ENCODE measurements around the gene HHAT.

HHAT gene

GRCh38 chr1:210447456-210448057 is 118.9 kb downstream of the HHAT start:
- no peak for ATAC-seq (ENCODE audit: insufficient read depth, low read depth)
- no peak for TF ChIP-seq EZH2 (IDR thresholded peaks at IDR 0.05; ENCODE audit: borderline replicate concordance, low read depth, low read length, severe bottlenecking)
- TF ChIP-seq CTCF (IDR thresholded peaks at IDR 0.05; ENCODE audit: borderline replicate concordance, extremely low read depth, low read length, poor library complexity, severe bottlenecking), result no peak

GRCh38 chr1:210448297-210448892 is 119.7 kb downstream of the HHAT start:
- no peaks in the 10 kb centered on the region for H3K79me2 ChIP-seq (ENCODE audit: insufficient read depth, low read length)
- H4K20me1 ChIP-seq (ENCODE audit: insufficient read depth, low read length), result no peaks in the 10 kb centered on the region
- H3K4me2 ChIP-seq (ENCODE audit: insufficient read depth, low read length), result no peak overlapping the region
- no peaks in the 10 kb centered on the region for H3K36me3 ChIP-seq (ENCODE audit: insufficient read depth, low read length)
- DNase-seq (peak; percentile 39), ATAC-seq (ENCODE audit: insufficient read depth, low read depth) (0 out of 3 replicates have a peak, but pooled peaks have one; percentile 19)
- no peak overlapping the region for H3K9ac ChIP-seq (ENCODE audit: low read depth, low read length)
- H2AFZ ChIP-seq (ENCODE audit: low read depth, low read length), result no peak overlapping the region
- TF ChIP-seq EZH2 (IDR thresholded peaks at IDR 0.05; ENCODE audit: borderline replicate concordance, low read depth, low read length, severe bottlenecking) (no peak), CTCF (IDR thresholded peaks at IDR 0.05; ENCODE audit: borderline replicate concordance, extremely low read depth, low read length, poor library complexity, severe bottlenecking) (peak; percentile 77)
- H3K9me3 ChIP-seq (ENCODE audit: insufficient read depth, low read length, severe bottlenecking), result no peaks in the 10 kb centered on the region
- peaks cover 23% of the 10 kb centered on the region for H3K4me1 ChIP-seq (ENCODE audit: insufficient read depth, low read length)
- H3K27me3 ChIP-seq (ENCODE audit: insufficient read depth, low read length, poor library complexity), result no peaks in the 10 kb centered on the region
- H3K27ac ChIP-seq (ENCODE audit: low read length), result no peak overlapping the region
- no peak overlapping the region for H3K4me3 ChIP-seq (ENCODE audit: low read depth in 1 of 2, low read length in 2 of 2)

More at GRCh38 chr1:210447456-210448057, 118.9 kb downstream of the HHAT start:
- Histone ChIP-seq H3K79me2 (ENCODE audit: insufficient read depth, low read length) (no peaks in the 10 kb centered on the region), H3K27me3 (ENCODE audit: insufficient read depth, low read length, poor library complexity) (no peaks in the 10 kb centered on the region), H3K9ac (ENCODE audit: low read depth, low read length) (no peak overlapping the region), H3K4me1 (ENCODE audit: insufficient read depth, low read length) (peaks cover 23% of the 10 kb centered on the region), H3K9me3 (ENCODE audit: insufficient read depth, low read length, severe bottlenecking) (no peaks in the 10 kb centered on the region), H2AFZ (ENCODE audit: low read depth, low read length) (no peak overlapping the region), H3K4me2 (ENCODE audit: insufficient read depth, low read length) (no peak overlapping the region), H3K36me3 (ENCODE audit: insufficient read depth, low read length) (no peaks in the 10 kb centered on the region), H4K20me1 (ENCODE audit: insufficient read depth, low read length) (no peaks in the 10 kb centered on the region), H3K4me3 (ENCODE audit: low read depth in 1 of 2, low read length in 2 of 2) (no peak overlapping the region), H3K27ac (ENCODE audit: low read length) (no peak overlapping the region)
- DNase-seq, result no peak

DNA sequence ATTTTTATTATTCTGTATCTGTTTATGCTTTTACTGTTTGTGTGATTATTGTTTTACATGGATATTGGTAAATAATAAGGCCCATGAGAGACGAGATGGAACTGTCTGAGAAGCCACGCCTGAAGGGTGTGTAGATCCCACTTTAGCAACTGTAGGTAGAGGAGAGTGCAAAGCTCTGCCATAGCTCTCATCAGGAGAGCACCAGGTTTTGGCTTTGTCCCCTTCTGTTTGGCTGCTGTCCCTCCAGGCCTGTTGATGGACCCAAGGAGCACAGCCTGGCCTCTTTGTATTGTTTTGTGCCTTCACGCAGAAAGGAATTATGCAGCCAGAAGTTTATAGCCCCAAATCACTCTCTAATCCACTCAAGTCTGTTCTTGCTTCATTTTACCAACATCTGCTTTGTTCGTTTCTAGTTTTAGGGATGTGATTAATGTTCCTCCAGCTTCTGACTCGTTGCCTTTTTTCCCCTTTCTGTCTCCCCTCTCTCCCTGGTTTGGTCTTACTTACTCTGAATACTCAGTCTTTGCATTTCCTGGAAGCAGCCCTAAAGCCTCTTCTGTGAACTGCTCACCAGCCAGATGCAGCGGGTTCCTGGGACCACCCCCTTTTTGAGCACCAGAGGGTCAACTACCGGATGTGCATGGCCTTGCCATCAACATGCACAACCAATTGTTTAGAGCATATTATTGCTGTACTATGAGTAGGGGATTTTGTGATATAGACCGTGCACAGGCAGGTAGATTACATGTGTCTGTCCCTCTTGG is 127.3 kb downstream of the HHAT start:
- Histone ChIP-seq H3K36me3 (ENCODE audit: insufficient read depth, low read length) (no peaks in the 10 kb centered on the region), H3K4me1 (ENCODE audit: insufficient read depth, low read length) (peaks cover 26% of the 10 kb centered on the region), H2AFZ (ENCODE audit: low read depth, low read length) (peak overlapping the region; percentile 61), H3K27ac (ENCODE audit: low read length) (peak overlapping the region; percentile 83), H3K9me3 (ENCODE audit: insufficient read depth, low read length, severe bottlenecking) (no peaks in the 10 kb centered on the region), H3K9ac (ENCODE audit: low read depth, low read length) (peak overlapping the region; percentile 37), H4K20me1 (ENCODE audit: insufficient read depth, low read length) (no peaks in the 10 kb centered on the region), H3K79me2 (ENCODE audit: insufficient read depth, low read length) (no peaks in the 10 kb centered on the region), H3K27me3 (ENCODE audit: insufficient read depth, low read length, poor library complexity) (no peaks in the 10 kb centered on the region), H3K4me2 (ENCODE audit: insufficient read depth, low read length) (peak overlapping the region; percentile 49), H3K4me3 (ENCODE audit: low read depth in 1 of 2, low read length in 2 of 2) (peak overlapping the region in 1 of 2 experiments; percentile 19; a peak in 1 of 4 replicates)
- peak; percentile 90 for ATAC-seq (ENCODE audit: insufficient read depth, low read depth)
- DNase-seq, result peak; percentile 84
- TF ChIP-seq CTCF (IDR thresholded peaks at IDR 0.05; ENCODE audit: borderline replicate concordance, extremely low read depth, low read length, poor library complexity, severe bottlenecking) (no peak), EZH2 (IDR thresholded peaks at IDR 0.05; ENCODE audit: borderline replicate concordance, low read depth, low read length, severe bottlenecking) (no peak)
